ENCODE measurements around the gene MBD2. TPM values are rescaled to one million over a fixed set of nuclear protein-coding genes. Genes with fewer than 3 reads are reported as not detected.

Gene MBD2
- total RNA-seq, 6 donors from 2014 or later: 28.7 to 106 (median 52.8) TPM

GRCh38 chr18:54157646-54158385, 66.7 kb downstream of the MBD2 start:
- no peak overlapping the region for H3K27ac ChIP-seq
- ATAC-seq (ENCODE audit: low FRiP score in 2 of 2) (no peak), DNase-seq (no peak)
- peaks cover 11 to 86% (median 47%) of the 10 kb centered on the region in 4 donors for H3K36me3 ChIP-seq
- no peaks in the 10 kb centered on the region for H3K9me3 ChIP-seq
- 92 to 94% methylated on average over 7 of the region's 7 CpGs for WGBS, 2 donors
- no peak overlapping the region for H3K4me3 ChIP-seq
- H3K27me3 ChIP-seq: no peaks in the 10 kb centered on the region
- H3K4me1 ChIP-seq: no peaks in the 10 kb centered on the region
- TF ChIP-seq EP300 (IDR thresholded peaks at IDR 0.05) (no peak), POLR2A (IDR thresholded peaks at IDR 0.05) (no peak), POLR2AphosphoS5 (IDR thresholded peaks at IDR 0.05) (no peak), CTCF (IDR thresholded peaks at IDR 0.05) (no peak)

- no peak for TF ChIP-seq CTCF (IDR thresholded peaks at IDR 0.05)
- no peak for TF ChIP-seq POLR2AphosphoS5 (IDR thresholded peaks at IDR 0.05)
- TF ChIP-seq EP300 (IDR thresholded peaks at IDR 0.05): no peak
- no peak for TF ChIP-seq POLR2A (IDR thresholded peaks at IDR 0.05)
- no peak overlapping the region for H3K27ac ChIP-seq
- peaks cover 7 to 83% (median 42%) of the 10 kb centered on the region in 4 donors for H3K36me3 ChIP-seq
- no peaks in the 10 kb centered on the region for H3K27me3 ChIP-seq
- H3K9me3 ChIP-seq: no peaks in the 10 kb centered on the region
- no peak for ATAC-seq (ENCODE audit: low FRiP score in 2 of 2)
- no peaks in the 10 kb centered on the region for H3K4me1 ChIP-seq
- 89 to 92% methylated on average over 3 of the region's 3 CpGs for WGBS, 2 donors
- DNase-seq: no peak
- no peak overlapping the region for H3K4me3 ChIP-seq
Measured at GRCh38 chr18:54155412-54155811, 69.1 kb downstream of the MBD2 start.

GRCh38 chr18:54154231-54154630, 70.2 kb downstream of the MBD2 start:
- no peaks in the 10 kb centered on the region for H3K4me1 ChIP-seq
- TF ChIP-seq CTCF (IDR thresholded peaks at IDR 0.05) (no peak), POLR2AphosphoS5 (IDR thresholded peaks at IDR 0.05) (no peak), POLR2A (IDR thresholded peaks at IDR 0.05) (no peak), EP300 (IDR thresholded peaks at IDR 0.05) (no peak)
- no peak for DNase-seq
- no peaks in the 10 kb centered on the region for H3K9me3 ChIP-seq
- no peaks in the 10 kb centered on the region for H3K27me3 ChIP-seq
- ATAC-seq (ENCODE audit: low FRiP score in 2 of 2): peak in 1 of 2 donors; percentile 51
- 70 to 80% methylated on average over 4 of the region's 4 CpGs for WGBS, 2 donors
- H3K36me3 ChIP-seq: peaks cover under 1 to 71% (median 35%) of the 10 kb centered on the region in 4 donors
- H3K27ac ChIP-seq: no peak overlapping the region
- no peak overlapping the region for H3K4me3 ChIP-seq

- no peak overlapping the region for H3K4me3 ChIP-seq
- 80 to 86% methylated on average over 3 of the region's 3 CpGs for WGBS, 2 donors
- H3K27ac ChIP-seq: no peak overlapping the region
- H3K36me3 ChIP-seq: peaks cover 0 to 44% (median 11%) of the 10 kb centered on the region in 4 donors
- TF ChIP-seq EP300 (IDR thresholded peaks at IDR 0.05): no peak
- TF ChIP-seq POLR2AphosphoS5 (IDR thresholded peaks at IDR 0.05): no peak
- H3K4me1 ChIP-seq: no peaks in the 10 kb centered on the region
- ATAC-seq (ENCODE audit: low FRiP score in 2 of 2): no peak
- DNase-seq: no peak
- no peaks in the 10 kb centered on the region for H3K27me3 ChIP-seq
- no peaks in the 10 kb centered on the region for H3K9me3 ChIP-seq
Measured at GRCh38 chr18:54151376-54151775, 73.1 kb downstream of the MBD2 start.

GRCh38 chr18:54150226-54150625, 74.2 kb downstream of the MBD2 start:
- no peak for TF ChIP-seq POLR2AphosphoS5 (IDR thresholded peaks at IDR 0.05)
- no peak for TF ChIP-seq POLR2A (IDR thresholded peaks at IDR 0.05)
- TF ChIP-seq EP300 (IDR thresholded peaks at IDR 0.05): no peak
- no peak for TF ChIP-seq CTCF (IDR thresholded peaks at IDR 0.05)
- H3K27ac ChIP-seq: no peak overlapping the region
- H3K36me3 ChIP-seq: peaks cover 0 to 33% (median 5%) of the 10 kb centered on the region in 4 donors
- DNase-seq (peak in 1 of 2 donors; percentile 8), ATAC-seq (ENCODE audit: low FRiP score in 2 of 2) (no peak)
- H3K4me3 ChIP-seq: no peak overlapping the region
- no peaks in the 10 kb centered on the region for H3K9me3 ChIP-seq
- WGBS, 2 donors: 94 to 98% methylated on average over 7 of the region's 7 CpGs
- no peaks in the 10 kb centered on the region for H3K27me3 ChIP-seq
- H3K4me1 ChIP-seq: no peaks in the 10 kb centered on the region
